NCI-H2029 treated with DMSO at 0.1 percent for 48 hours (cell line): ENCODE data around the gene DOCK3.
"Not testable (repeated sequence)": the region's sequence is repeated elsewhere in the genome, so short reads cannot be mapped to it uniquely, and the experiment has no call there.

Experiments
- DNase-seq: peaks from one replicate; lab custom pipeline; 2025; lab: John Stamatoyannopoulos, UW

Gene DOCK3

DNA sequence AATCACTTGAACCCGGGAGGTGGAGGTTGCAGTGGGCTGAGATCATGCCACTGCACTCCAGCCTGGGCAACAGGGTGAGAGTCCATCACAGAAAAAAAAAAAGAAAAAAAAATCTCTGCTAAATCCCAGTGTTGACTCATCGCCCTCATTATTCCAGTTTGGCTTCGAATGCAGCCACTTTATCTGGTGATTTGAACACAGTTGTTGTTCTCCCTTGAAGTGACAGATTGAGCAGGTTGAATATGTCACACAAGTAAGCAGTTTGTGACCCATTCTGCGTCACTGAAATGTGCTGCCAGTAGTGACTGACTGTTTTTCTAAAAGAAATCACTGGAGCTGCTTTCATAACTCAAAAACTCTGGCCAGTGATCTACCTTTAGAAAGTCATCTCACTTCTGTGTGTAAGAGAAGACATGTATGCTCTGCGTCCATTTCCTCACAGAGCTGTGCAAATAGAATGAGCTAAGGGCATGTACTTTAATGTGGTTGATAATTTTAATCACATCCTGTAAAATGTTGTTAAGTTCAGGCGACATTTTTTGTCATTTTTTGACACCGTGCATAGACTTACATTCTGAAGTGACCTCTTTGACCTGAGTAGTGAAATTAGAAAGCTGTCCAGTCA lies 12.5 kb downstream of the DOCK3 start:
- DNase-seq: no peak

DNA sequence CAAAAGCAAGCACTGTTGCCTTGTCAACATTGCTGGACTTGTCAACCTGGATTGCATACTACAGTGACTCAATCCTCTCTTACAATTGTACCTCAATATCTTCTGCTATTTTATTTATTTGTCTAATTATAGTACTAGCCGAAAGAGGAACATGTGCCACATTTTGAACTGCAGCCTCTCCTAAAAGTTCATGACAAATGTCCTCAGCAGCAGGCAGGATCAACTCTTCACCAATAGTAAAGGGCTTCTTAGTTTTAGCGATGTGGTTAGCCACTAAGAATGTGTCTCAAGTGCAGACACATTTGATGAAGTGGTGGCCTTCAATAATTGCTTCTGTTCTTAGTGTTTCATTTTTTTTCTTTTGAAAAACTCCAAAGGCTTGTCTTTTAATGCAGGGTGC lies 13.2 kb downstream of the DOCK3 start:
- DNase-seq: no peak

DNA sequence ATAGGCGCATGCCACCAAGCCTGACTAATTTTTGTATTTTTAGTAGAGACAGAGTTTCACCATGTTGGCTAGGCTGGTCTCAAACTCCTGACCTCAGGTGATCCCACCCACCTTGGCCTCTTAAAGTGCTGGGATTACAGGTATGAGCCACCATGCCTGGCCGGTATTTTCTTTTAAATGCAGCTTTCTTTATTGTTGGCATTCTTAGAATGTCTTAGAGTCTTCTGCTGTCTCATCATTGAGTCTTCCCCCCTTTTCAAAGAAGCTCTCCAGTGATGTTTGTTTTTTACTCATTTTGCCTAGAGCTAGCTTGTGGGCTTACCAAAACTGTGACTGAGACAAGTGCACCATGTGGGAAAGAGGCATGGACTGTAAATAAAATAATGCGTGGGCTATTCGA lies 13.9 kb downstream of the DOCK3 start:
- DNase-seq: not testable (repeated sequence)

DNA sequence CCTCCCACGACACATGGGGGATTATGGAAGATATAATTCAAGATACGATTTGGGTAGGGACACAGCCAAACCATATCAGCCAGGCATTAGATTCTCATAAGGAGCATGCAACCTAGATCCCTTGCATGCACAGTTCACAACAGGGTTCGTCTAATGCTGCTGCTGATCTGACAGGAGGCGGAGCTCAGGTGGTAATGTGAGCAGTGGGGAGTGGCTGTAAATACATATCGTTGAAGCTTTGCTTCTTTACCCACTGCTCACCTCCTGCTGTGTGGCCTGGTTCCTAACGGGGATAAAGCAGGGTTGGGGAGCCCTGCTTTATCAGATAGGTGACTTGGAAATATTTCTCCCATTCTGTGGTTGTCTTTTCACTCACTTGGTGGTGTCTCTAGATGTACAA lies 14.8 kb downstream of the DOCK3 start:
- DNase-seq: no peak

- no peak for DNase-seq
Observed at GRCh38 chr3:50695031-50695430, 20.3 kb downstream of the DOCK3 start.

- DNase-seq: no peak
Observed at GRCh38 chr3:50696276-50696675, 21.5 kb downstream of the DOCK3 start.

- DNase-seq: no peak
Observed at GRCh38 chr3:50698269-50698668, 23.5 kb downstream of the DOCK3 start.

DNA sequence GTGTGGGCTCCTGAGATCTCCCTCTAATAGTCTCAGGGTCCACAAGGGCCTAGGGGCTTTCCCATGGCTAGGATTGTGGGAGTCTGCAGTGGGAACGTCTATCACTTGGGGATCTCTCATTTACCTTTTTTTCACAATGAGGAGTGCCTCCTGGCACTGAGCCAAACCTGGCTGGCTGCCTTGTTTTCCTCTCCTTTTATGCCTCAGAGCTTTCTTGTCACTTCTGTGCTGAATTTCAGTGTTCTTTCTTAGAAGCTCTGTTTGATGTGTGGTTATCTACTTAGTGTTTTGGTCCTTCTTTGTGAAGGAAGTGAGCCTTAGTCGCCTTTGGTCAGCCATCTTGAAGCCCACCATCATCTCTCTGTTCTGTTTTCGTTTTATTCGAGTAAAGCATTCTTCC lies 33.9 kb downstream of the DOCK3 start:
- no peak for DNase-seq

DNA sequence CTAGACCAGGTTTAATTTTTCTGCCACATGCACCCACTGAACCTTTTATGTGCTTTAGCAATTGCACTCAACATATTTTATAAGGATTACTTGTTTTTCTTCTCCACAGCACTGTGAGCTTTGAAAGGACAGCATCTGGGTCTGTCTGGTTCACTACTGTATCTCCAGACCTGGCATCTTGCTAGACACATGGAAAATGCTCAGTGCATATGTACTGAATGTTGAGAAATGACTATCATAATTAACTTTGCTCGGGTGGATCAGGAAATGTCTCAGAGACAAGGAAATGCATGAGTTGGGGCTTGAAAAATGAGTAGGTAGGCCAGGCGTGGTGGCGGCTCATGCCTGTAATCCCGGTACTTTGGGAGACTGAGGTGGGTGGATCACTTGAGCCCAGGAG lies 40.2 kb downstream of the DOCK3 start:
- DNase-seq: no peak

GRCh38 chr3:50724831-50725230 lies 50.1 kb downstream of the DOCK3 start:
- no peak for DNase-seq

DNA sequence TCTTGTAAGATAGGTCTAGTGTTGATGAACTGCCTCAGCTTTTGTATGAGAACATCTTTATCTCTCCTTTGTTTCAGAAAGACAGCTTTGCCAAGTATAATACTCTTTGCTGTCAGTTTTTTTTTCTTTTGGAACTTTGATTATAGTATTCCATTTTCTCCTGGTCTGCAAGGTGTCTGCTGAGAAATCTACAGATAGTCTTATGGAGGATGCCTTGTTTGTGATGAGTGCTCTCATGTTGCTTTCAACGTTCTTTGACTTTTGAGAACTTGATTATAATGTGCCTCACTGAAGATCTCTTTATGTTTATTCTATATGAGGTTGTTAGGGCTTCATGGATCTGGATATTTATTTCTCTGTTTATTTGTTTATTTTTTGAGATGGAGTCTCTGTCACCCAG lies 60.3 kb downstream of the DOCK3 start:
- no peak for DNase-seq

DNA sequence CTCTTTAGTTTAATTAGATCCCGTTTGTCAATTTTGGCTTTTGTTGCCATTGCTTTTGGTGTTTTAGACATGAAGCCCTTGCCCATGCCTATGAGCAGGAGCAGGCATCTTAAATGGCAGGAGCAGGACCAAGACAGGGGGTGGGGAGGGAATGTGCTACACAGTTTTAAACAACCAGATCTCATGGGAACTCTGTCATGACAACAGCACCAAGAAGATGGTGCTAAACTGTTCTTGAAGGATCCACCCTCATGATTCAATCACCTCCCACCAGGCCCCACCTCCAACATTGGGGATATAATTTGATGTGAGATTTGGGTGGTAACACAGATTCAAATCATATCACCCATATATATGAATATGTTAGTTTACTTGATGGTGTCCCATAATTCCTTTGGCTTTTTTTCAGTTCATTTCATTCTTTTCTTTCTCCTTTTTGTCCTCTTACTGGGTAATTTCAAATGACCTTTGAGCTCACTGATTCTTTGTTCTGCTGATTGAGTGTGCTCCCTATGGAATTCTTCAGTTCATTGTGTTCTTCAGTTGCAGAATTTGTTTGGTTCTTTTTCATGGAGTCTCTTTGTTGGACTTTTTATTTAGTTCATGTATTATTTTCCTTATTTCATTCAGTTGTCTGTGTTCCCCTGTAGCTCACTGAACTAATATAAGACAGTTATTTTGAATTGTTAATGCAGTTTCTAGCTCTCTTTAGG lies 62.6 kb downstream of the DOCK3 start:
- DNase-seq: no peak

DNA sequence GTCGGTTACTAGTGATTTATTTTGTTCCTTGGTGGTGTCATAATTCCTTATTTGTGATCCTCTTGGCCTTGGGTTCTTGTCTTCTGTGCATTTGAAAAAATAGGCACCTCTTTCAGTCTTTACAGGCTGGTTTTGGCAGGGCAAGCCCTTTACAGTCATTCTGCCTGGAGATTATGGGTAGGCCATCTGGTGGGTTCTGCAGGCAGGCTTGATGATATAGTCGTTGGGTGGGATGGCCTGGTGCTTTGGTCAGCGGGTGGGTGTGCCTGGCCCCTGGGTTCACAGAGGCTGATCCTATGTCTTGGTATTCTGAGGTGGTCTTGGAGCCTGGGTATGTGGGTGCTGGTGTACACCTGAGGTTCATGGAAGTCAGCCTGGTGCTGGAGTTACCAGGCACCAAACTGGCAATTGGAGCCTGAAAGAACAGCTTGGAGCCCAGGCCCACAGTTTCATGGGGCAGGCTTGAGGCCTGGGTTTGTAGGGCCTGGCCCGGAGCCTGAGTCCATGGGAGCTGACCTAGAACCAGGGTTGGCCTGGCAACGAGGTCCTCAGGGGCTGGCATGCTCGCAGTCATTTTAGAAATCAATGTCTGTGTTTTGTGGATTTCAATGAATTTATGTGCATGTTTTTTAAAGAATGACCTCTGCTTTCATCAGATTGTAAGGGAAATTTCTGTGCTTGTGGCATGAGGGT lies 63.3 kb downstream of the DOCK3 start:
- no peak for DNase-seq

DNA sequence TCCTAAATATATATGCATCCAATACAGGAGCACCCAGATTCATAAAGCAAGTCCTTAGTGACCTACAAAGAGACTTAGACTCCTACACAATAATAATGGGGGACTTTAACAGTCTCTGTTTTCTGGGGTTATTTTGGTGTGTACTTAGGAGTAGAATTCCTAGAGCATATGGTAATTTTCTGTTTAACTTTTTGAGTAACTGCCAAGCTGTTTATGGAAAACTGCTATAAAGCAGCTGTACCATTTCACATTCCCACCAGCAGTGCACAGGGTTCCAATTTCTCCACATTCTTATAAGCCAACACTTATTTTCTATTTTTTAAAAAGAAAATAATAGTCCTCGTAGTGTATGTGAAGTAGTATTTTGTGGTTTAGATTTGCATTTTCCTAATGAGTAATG lies 68.9 kb downstream of the DOCK3 start:
- no peak for DNase-seq

DNA sequence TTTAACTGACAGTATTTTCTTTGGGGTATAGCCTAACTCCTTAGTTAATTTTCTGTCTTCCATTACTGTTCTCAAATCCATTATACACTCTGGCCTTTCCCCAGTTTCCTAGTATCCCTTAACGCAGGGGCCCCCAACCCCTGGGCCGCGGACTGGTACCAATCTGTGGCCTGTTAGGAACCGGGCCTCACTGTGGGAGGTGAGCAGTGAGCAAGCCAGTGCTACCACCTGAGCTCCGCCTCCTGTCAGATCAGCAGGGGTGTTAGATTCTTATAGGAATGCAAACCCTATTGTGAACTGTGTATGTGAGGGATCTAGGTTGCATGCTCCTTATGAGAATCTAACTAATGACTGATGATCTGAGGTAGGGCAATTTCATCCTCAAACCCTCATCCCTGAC lies 75.1 kb downstream of the DOCK3 start:
- DNase-seq: no peak

- DNase-seq: no peak
Observed at GRCh38 chr3:50759015-50759414, 84.3 kb downstream of the DOCK3 start.

DNA sequence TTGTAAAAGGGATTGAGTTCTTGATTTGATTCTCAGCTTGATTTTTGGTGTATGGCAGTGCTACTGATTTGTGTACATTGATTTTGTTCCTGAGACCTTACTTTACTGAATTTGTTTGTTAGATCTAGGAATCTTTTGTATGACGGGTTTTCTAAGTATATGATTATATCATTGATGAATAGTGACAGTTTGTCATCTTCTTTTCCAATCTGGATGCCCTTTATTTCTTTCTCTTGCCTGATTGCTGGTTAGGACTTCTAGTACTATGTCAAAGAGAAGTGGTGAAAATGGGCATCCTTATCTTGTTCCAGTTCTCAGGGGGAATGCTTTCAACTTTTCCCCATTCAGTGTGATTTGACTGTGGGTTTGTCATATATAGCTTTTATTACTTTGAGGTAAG lies 103.0 kb downstream of the DOCK3 start:
- DNase-seq: no peak

DNA sequence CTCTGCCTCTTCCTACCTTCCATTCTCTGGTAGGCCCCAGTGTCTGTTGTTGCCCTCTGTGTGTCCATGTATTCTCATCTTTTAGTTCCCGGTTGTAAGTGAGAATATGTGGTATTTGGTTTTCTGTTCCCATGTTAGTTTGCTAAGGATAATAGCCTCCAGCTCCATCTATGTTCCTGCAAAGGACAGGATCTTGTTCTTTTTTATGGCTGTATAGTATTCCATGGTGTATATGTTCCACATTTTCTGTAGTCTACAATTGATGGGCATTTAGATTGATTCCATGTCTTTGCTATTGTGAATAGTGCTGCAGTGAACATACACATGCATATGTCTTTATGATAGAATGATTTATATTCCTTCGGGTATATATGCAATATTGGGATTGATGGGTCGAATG lies 107.0 kb downstream of the DOCK3 start:
- DNase-seq: not testable (repeated sequence)

DNA sequence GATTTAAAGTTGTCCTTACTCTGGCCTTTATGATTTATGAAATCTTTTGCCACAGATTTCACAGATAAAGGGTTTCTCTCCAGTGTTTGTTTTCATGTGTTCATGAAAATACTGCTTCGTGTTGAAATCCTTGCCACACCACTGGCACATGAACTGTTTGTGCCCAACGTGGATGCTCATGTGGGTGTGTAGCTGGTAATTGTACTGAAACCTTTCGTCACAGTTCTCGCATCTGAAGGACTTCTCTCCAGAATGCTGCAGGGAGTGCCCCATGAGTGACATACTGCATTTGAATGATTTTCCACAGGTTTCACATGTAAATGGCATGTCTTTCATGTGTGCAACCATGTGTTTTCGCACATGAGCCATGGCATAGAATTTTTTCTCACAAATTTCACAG lies 111.9 kb downstream of the DOCK3 start:
- DNase-seq: no peak

DNA sequence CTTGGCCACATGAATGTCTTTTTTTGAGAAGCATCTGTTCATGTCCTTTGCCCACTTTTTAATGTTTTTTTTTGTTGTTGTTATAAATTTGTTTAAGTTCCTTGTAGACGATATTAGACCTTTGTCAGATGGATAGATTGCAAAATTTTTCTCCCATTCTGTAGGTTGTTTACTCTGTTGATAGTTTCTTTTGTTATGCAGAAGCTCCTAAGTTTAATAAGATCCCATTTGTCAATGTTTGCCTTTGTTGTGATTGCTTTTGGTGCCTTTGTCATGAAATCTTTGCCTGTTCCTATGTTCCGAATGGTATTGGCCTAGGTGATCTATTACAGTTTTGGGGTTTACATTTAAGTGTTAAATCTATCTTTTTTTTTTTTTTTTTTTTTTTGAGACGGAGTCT lies 116.2 kb downstream of the DOCK3 start:
- not testable (repeated sequence) for DNase-seq

GRCh38 chr3:50792568-50792967 lies 117.8 kb downstream of the DOCK3 start:
- DNase-seq: no peak

- not testable (repeated sequence) for DNase-seq
Observed at GRCh38 chr3:50803805-50804204, 129.1 kb downstream of the DOCK3 start.

DNA sequence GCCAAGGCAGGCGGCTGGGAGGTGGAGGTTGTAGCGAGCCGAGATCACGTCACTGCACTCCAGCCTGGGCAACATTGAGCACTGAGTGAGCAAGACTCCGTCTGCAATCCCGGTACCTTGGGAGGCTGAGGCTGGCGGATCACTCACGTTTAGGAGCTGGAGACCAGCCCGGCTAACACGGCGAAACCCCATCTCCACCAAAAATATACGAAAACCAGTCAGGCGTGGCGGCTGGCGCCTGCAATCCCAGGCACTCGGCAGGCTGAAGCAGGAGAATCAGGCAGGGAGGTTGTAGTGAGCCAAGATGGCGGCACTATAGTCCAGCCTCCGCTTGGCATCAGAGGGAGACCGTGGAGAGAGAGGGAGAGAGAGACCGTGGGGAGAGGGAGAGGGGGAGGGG lies 129.6 kb downstream of the DOCK3 start:
- not testable (repeated sequence) for DNase-seq
